RKO (cell line): ENCODE measurements around the gene GRID1.

Experiments used
- DNase-seq: peaks from one replicate; pipeline ENCODE4 v3.0.0-alpha.2; 2016; ENCODE audit warnings: low spot score

GRID1 gene

GRCh38 chr10:86312701-86313270 lies 53.8 kb downstream of the GRID1 start:
- DNase-seq = no peak

GRCh38 chr10:86311906-86312305 lies 54.7 kb downstream of the GRID1 start:
- DNase-seq = no peak

DNA sequence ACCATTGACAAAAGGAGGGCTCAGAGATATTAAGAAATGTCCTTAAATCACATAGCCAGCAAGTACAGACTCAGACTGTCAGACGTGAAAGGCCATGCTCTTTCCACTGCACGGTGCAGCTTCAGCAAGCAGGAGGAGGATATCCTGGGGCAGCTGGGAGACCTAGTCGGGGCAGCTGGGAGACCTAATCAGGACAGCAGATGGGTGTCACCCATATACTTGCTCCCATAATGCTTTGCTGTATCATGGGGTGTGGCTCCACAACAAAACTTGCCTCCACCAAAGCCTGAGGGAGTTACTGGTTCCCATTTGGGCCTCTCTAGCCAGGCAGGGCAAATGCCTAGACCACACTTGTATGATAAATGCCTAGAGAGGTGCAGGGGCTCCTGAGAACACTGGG lies 55.4 kb downstream of the GRID1 start:
- DNase-seq = no peak

GRCh38 chr10:86310702-86311101 lies 55.9 kb downstream of the GRID1 start:
- no peak for DNase-seq

GRCh38 chr10:86310291-86310690 lies 56.3 kb downstream of the GRID1 start:
- no peak for DNase-seq

- no peak for DNase-seq
Observed at GRCh38 chr10:86308056-86308455, 58.5 kb downstream of the GRID1 start.

DNA sequence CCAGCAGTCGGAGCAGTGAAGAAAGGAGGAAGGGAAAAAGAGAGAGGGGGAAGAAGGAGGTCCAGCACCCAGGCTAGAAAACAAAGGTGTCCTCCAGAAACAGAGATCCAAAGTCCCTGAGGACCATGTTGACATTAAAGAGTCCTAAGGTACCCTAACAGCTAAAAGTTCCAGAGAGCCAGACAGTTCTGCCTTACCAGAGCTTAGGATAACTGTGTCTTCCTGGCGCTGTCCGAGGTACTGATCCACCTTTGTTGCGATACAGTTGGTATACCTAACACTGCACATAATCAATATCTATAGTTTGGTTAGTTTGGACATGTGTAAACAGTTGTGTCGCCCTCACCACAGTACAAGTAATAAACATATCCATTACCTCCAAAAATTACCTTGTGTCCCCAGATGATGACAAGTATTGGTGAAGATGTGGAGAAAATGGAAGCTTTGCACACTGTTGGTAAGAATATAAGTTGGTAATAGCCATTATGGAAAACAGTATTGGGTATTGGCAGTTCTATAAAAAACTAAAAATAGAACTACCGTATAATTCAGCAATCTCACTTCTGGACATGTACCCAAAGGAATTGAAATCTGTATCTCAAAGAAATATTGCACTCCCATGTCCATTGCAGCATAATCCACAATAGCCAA lies 59.8 kb downstream of the GRID1 start:
- DNase-seq = peak; percentile 30

GRCh38 chr10:86305521-86305920 lies 61.1 kb downstream of the GRID1 start:
- no peak for DNase-seq

DNA sequence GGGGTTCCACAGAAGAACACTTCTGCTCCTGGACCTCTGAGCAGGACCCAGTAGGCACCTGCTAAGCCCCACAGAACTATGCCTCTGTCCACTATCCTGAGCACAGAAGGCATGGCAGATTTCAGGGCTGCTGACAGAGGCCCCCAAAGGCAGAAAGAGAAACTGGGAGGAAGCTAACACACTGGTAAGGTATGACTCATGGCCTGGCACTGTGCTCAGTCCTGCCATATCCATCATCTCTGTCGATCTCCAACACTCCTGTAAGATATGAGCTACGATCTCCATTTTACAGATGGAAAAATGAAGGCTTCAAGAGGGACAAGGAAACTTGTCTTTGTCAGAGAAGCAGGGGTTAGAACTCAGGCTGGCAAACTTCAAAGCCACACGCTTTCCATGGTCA lies 62.2 kb downstream of the GRID1 start:
- DNase-seq = peak; percentile 7

- DNase-seq = no peak
Observed at GRCh38 chr10:86303626-86304025, 63.0 kb downstream of the GRID1 start.

DNA sequence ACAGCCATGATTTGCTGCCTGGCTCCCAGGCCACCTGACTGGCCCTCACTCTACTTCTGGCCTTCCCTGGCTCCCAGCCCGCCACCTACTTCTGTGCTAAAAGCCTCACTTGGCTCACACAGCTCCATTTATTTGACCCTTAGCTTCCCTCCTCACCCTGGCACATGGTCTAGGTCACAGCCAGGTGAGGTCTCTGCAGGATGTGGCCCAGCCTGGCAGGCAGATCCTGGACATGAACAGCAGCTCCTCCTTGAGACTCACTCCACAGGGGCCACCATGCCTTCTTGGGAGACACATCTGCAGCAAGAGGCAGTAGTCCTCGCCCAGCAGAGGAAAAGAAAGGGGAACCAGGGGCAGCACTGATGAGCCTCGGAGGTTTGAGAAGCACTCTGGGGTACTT lies 64.6 kb downstream of the GRID1 start:
- no peak for DNase-seq

DNA sequence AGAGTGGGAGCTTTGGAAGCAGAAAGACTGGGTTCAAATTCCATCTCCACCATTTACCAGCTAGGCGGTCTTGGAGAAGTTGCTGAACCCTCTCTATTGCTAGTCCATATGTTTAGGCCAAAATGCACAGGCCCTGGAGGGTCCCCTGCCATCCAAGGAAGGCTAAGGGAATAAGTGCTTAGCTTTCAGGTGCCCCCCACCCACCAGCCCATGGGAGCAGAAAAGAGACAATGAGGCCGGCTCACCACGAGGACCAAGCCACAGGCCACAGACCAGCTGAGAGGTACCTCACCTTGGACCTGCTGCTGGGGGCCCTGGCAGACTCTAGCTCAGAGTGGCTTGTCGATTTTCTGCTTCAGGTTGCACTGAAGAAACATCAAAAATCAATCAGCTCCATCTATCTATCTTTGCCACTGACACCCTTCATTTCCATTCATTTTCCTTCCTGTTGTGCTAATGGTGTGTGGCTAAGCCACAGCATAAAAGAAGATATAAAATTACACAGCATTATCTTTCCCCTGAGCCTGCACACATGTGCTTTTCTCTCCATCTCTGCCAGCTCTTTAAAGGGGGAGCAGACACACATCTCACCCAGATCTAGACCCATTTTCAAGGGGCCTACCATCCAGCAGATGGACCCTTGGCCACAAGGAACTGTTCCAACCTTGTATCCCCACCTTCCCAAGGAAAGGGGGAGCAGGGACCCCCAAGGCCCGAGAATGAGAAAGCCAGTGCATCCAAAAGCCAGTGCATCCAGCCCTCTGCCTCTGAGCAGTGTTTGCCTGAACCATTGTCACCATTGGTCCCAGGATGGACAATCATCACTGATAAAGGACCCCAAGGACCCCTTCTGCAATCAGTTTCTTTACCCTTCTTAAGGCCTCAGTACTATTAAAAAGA lies 65.4 kb downstream of the GRID1 start:
- no peak for DNase-seq

- DNase-seq = no peak
Observed at GRCh38 chr10:86300399-86300925, 66.1 kb downstream of the GRID1 start.

DNA sequence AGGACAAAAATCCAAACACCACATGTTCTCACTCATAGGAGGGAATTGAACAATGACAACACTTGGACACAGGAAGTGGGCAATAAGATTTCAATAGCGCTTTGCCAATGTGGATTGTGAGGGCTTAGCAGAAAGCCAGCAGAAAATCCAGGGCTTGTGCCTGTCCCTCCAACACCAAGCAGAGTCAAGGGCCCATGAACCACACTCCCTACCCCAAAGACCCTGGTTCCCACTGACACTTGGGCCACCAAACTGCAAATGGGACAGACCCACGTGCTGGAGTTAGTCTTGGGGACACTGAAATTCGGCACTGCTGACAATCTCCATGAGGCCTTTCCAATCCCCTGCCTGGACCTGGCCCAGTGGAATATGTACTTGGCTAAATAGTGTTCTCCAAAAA lies 67.0 kb downstream of the GRID1 start:
- DNase-seq = no peak

GRCh38 chr10:86298501-86299001 lies 68.0 kb downstream of the GRID1 start:
- DNase-seq = no peak

- no peak for DNase-seq
Observed at GRCh38 chr10:86295791-86296190, 70.8 kb downstream of the GRID1 start.

GRCh38 chr10:86295351-86295750 lies 71.2 kb downstream of the GRID1 start:
- no peak for DNase-seq

GRCh38 chr10:86294346-86295265 lies 72.0 kb downstream of the GRID1 start:
- no peak for DNase-seq

- no peak for DNase-seq
Observed at GRCh38 chr10:86293396-86293791, 73.2 kb downstream of the GRID1 start.

DNA sequence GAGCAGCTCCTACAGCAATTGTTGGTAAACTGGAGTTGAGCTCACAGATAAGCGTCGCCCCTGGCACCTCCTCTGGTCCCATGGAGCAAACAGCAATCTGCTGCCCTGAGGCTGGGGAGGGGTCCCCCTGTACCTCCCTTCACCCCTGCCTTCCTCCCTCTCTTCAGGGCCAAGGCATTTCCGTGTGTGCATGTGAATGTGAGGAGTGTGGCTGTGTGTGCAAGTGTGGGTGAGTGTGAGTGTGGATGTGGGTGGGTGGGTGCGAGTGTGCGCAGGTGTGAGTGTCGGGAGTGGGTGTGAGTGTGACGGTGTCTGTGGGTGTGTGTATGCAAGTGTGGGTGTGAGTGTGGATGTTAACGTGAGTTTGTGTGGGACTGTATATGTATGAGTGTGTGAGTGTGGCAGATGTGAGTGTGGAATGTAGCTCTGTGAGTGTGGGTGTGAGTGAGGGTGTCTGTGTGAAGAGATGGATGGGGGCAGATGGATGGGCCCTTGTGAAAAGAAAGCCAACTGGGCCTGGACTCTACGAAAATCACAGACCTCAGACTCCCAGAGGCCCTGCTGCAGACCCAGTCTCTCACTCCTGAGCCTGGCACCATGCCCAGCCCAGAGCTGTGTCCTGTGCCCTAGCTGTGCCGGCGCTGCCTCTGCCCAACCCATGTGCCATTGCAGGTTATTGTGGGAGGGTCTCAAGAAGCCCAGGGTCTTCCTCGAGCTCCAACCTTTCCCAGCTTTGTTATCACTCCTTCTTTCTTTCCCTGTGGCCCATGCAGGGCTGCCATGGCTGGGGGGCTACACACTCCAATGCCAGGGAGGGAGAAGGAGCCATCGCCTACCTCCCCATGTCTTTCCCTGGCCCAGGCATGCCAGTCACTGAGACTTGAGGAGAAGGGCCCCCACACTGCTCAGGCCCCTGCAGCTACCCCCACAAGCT lies 73.9 kb downstream of the GRID1 start:
- DNase-seq = no peak
